B cell (primary cell): Measurements from ENCODE around the gene ERP27. TPM values are rescaled to one million over a fixed set of nuclear protein-coding genes. Genes with fewer than 3 reads are reported as not detected.
A peak's percentile ranks its signal among the peaks of the same experiment; 100 is the strongest.

Experiments
- ATAC-seq: fragments of 200-7000 bp; cut with Tn5 transposase; one replicate; pipeline ENCODE4 v1.10.0; 2021; ENCODE audit warnings: low read depth, mild to moderate bottlenecking, moderate number of reproducible peaks, moderate library complexity
- CTCF ChIA-PET: fragments of 350-600 bp; sonication (Branson Sonifier 250); formaldehyde crosslinking; loops from one replicate; lab custom pipeline; 2021; ENCODE audit warnings: antibody characterized with exemption, inconsistent platforms; lab: Charles Lee
- POLR2A ChIA-PET: fragments of 350-600 bp; sonication (Branson Sonifier 250); formaldehyde crosslinking; loops from one replicate; lab custom pipeline; 2021; ENCODE audit warnings: antibody characterized with exemption; lab: Charles Lee
- DNase-seq: peaks from one replicate; pipeline ENCODE4 v3.0.0; 2013
- H2AFZ ChIP-seq: 2 replicates; pipeline ENCODE4 v1.6.1; 2012; ENCODE audit warnings: mild to moderate bottlenecking, low read depth, low read length; ENCODE audit not compliant: insufficient read depth, poor library complexity, severe bottlenecking
- H3K27ac ChIP-seq, 2 donors: 1 replicate in 1 of 2; 2 replicates in 1 of 2; pipeline ENCODE4 v1.5.1; 2012 to 2013; ENCODE audit warnings: low read length in 2 of 2, mild to moderate bottlenecking in 2 of 2, moderate library complexity in 1 of 2
- H3K27me3 ChIP-seq, 4 experiments: fragments of 200-600 bp in 1 of 4; sonication (generic) in 1 of 4; replicated peaks in 1 of 4; 1 replicate in 2 of 4; 2 replicates in 2 of 4; pipeline versions ENCODE4 v1.6.1 to v1.7.0; 2013 to 2016; ENCODE audit warnings: low read length in 3 of 4, mild to moderate bottlenecking in 2 of 4, mixed read lengths in 1 of 4, moderate library complexity in 1 of 4; ENCODE audit not compliant: insufficient read depth in 4 of 4, control insufficient read depth in 3 of 4; ENCODE audit errors: control extremely low read depth in 1 of 4
- H3K36me3 ChIP-seq, 2 experiments: replicated peaks in 1 of 2; 1 replicate in 1 of 2; 2 replicates in 1 of 2; pipeline versions ENCODE4 v1.6.1 to v1.7.1; 2013; ENCODE audit warnings: low read length in 1 of 2; ENCODE audit not compliant: insufficient read depth in 2 of 2, control insufficient read depth in 1 of 2; ENCODE audit errors: control extremely low read depth in 1 of 2, extremely low read depth in 1 of 2
- H3K4me1 ChIP-seq, 2 donors: fragments of 200-600 bp in 1 of 2; sonication (generic) in 1 of 2; 1 replicate in 1 of 2; 2 replicates in 1 of 2; pipeline versions ENCODE4 v1.5.1 to v1.6.1; 2013 to 2017; ENCODE audit warnings: low read length in 2 of 2; ENCODE audit not compliant: control insufficient read depth in 2 of 2, insufficient read depth in 2 of 2
- H3K4me2 ChIP-seq: replicated peaks from 2 replicates; pipeline ENCODE3; 2012; ENCODE audit warnings: mild to moderate bottlenecking, low read depth, low read length; ENCODE audit not compliant: poor library complexity, severe bottlenecking
- H3K4me3 ChIP-seq, 5 experiments: fragments of 200-600 bp in 1 of 5; sonication (generic) in 1 of 5; 1 replicate in 3 of 5; 2 replicates in 2 of 5; pipeline versions ENCODE4 v1.5.1 to v1.7.0; 2011 to 2016; ENCODE audit warnings: low read length in 4 of 5, mild to moderate bottlenecking in 4 of 5, low read depth in 2 of 5, control low read depth in 1 of 5, moderate library complexity in 1 of 5; ENCODE audit not compliant: insufficient read depth in 1 of 5; ENCODE audit errors: control extremely low read depth in 1 of 5, extremely low read depth in 1 of 5
- H3K79me2 ChIP-seq: fragments of 200-600 bp; sonication (generic); one replicate; pipeline ENCODE4 v1.6.0; 2016; ENCODE audit warnings: low read length; ENCODE audit not compliant: control insufficient read depth, insufficient read depth
- H3K9ac ChIP-seq: fragments of 200-600 bp; sonication (generic); 2 replicates; pipeline ENCODE4 v1.6.1; 2017; ENCODE audit warnings: mild to moderate bottlenecking, low read length, moderate library complexity
- H3K9me3 ChIP-seq, 3 donors: one replicate each; pipeline versions ENCODE4 v1.6.1 to v1.7.1; 2013; ENCODE audit warnings: low read length in 2 of 3; ENCODE audit not compliant: control insufficient read depth in 2 of 3, insufficient read depth in 1 of 3; ENCODE audit errors: control extremely low read depth in 1 of 3
- H4K20me1 ChIP-seq: 2 replicates; pipeline ENCODE4 v1.6.0; 2012; ENCODE audit warnings: mild to moderate bottlenecking, low read length; ENCODE audit not compliant: insufficient read depth, control insufficient read depth, poor library complexity, severe bottlenecking
- H3K27ac Mint-ChIP-seq: one replicate; pipeline ENCODE4 v1.8.0; 2021; ENCODE audit warnings: mixed read lengths
- H3K27me3 Mint-ChIP-seq: one replicate; pipeline ENCODE4 v1.8.0; 2021; ENCODE audit warnings: mixed read lengths
- H3K4me1 Mint-ChIP-seq: one replicate; pipeline ENCODE4 v1.8.0; 2021; ENCODE audit warnings: mixed read lengths
- H3K4me3 Mint-ChIP-seq: one replicate; pipeline ENCODE4 v1.8.0; 2021; ENCODE audit warnings: mixed read lengths
- H3K9me3 Mint-ChIP-seq: one replicate; pipeline ENCODE4 v1.8.0; 2022; ENCODE audit warnings: mixed read lengths; ENCODE audit not compliant: insufficient read depth
- EZH2 ChIP-seq: IDR thresholded peaks from 2 replicates; pipeline ENCODE4 v1.6.1; 2012; ENCODE audit warnings: borderline replicate concordance, low read depth, mild to moderate bottlenecking, moderate library complexity, low read length; ENCODE audit not compliant: insufficient read depth, poor library complexity, severe bottlenecking
- WGBS: methylation state at CpG from one replicate; pipeline ENCODE4 v1.1.5; 2013; ENCODE audit warnings: missing lambda C conversion rate; ENCODE audit not compliant: insufficient coverage; 5-methylcytosine and 5-hydroxymethylcytosine counted together
- intact Hi-C: fragments of 100-400 bp; cut with micrococcal nuclease; formaldehyde crosslinking; loops from one replicate; pipeline ENCODE4 v1.10.0; 2022
- polyA plus RNA-seq: library from polyadenylated mRNA; depleted of rRNA; stranded (reverse); fragments of >200 nt; gene quantifications from 2 replicates; pipeline ENCODE4 v1.2.3, GENCODE V29; 2012
- total RNA-seq, 2 donors: library from RNA; stranded (reverse); fragments of 120-200 nt in 1 of 2; gene quantifications; 1 replicate in 1 of 2; 2 replicates in 1 of 2; pipeline versions ENCODE4 v1.2.3 to v1.2.4, GENCODE V29; 2013 to 2022
- TF ChIP-seq, protein P1 (sequence below): fragments of 200-600 bp; IDR thresholded peaks from one replicate; pipeline ENCODE4 v1.8.0; 2022; ENCODE audit warnings: antibody characterized with exemption, mild to moderate bottlenecking

Gene ERP27
- total and polyA plus RNA-seq, 2 donors (not counting 1 experiment from before 2014, with no cell fraction given): 7.8 to 9.0 TPM

DNA sequence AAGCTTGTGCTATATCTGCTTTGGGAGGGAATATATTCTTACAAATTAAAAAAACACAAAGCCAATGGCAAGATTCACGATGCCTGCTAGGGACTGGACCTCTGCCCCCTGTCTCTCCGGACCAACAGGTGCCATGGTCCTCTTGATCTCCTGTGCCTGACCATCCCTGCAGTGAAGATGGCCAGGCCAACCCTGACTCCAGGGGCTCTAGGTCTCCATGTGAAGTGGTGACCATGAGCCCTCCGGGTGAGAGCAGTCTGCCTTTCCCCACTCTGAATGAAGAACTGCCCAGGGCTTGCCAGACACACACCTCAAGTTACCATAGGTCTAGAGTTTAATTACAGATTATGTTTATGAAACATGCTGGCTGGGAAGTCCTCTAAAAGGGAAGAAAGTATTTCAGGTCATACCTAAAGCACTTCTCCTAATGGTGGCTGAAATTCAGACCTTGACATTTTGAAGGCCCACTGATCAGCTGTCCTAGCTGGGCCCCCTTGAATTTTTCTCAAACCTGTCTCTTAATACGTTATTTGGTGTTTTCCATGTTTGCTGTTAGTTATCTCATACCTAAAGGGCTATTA lies 21.7 kb upstream of the ERP27 start:
- POLR2A ChIA-PET: interaction anchor here (0.6 to 1.6 kb wide), 3 partner anchors 12 to 592 kb away, joined by 3 to 5 read pairs (median 3); a partner anchor contains a TSS
- peaks cover 4 to 39% of the 10 kb centered on the region in 2 experiments for H3K36me3 ChIP-seq
- DNase-seq: no peak
- H3K27ac ChIP-seq: peak overlapping the region; percentile 68 to 94
- no peak for TF ChIP-seq EZH2
- TF ChIP-seq, protein P1, sequence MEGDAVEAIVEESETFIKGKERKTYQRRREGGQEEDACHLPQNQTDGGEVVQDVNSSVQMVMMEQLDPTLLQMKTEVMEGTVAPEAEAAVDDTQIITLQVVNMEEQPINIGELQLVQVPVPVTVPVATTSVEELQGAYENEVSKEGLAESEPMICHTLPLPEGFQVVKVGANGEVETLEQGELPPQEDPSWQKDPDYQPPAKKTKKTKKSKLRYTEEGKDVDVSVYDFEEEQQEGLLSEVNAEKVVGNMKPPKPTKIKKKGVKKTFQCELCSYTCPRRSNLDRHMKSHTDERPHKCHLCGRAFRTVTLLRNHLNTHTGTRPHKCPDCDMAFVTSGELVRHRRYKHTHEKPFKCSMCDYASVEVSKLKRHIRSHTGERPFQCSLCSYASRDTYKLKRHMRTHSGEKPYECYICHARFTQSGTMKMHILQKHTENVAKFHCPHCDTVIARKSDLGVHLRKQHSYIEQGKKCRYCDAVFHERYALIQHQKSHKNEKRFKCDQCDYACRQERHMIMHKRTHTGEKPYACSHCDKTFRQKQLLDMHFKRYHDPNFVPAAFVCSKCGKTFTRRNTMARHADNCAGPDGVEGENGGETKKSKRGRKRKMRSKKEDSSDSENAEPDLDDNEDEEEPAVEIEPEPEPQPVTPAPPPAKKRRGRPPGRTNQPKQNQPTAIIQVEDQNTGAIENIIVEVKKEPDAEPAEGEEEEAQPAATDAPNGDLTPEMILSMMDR: no peak
- H3K79me2 ChIP-seq: peaks cover 78% of the 10 kb centered on the region
- H4K20me1 ChIP-seq: peaks cover 48% of the 10 kb centered on the region
- CTCF ChIA-PET: interaction anchor here (0.8 to 1.8 kb wide), 3 partner anchors 14 to 114 kb away, joined by 4 to 12 read pairs (median 4); no protein-coding TSS in a partner anchor
- H3K9me3 Mint-ChIP-seq: no peaks in the 10 kb centered on the region
- H3K27ac Mint-ChIP-seq: peak overlapping the region; percentile 91
- 0% methylated on average over 2 of the region's 4 CpGs for WGBS
- peak overlapping the region; percentile 65 to 99 (median 84) for H3K4me3 ChIP-seq
- no peaks in the 10 kb centered on the region for H3K9me3 ChIP-seq
- H3K4me1 ChIP-seq: peaks cover 52 to 63% of the 10 kb centered on the region in 2 donors
- intact Hi-C loops: loop anchor here (2.0 to 10.0 kb wide), 3 partner anchors 345 to 803 kb away; no protein-coding TSS in a partner anchor
- peaks cover 76% of the 10 kb centered on the region for H3K4me1 Mint-ChIP-seq
- peak overlapping the region; percentile 97 for H3K4me3 Mint-ChIP-seq
- H3K27me3 Mint-ChIP-seq: no peaks in the 10 kb centered on the region
- no peak for ATAC-seq
- H3K27me3 ChIP-seq: no peaks in the 10 kb centered on the region
- H3K4me2 ChIP-seq: peak overlapping the region; percentile 82
- H3K9ac ChIP-seq: peak overlapping the region; percentile 77
- no peak overlapping the region for H2AFZ ChIP-seq

GRCh38 chr12:14959463-14959862 lies 21.1 kb upstream of the ERP27 start:
- Histone ChIP-seq H3K27me3 (no peaks in the 10 kb centered on the region), H4K20me1 (peaks cover 49% of the 10 kb centered on the region), H3K4me1 (peaks cover 58 to 67% of the 10 kb centered on the region in 2 donors), H3K9ac (peak overlapping the region; percentile 77), H3K79me2 (peaks cover 78% of the 10 kb centered on the region), H3K36me3 (peaks cover 4 to 43% of the 10 kb centered on the region in 2 experiments), H3K9me3 (no peaks in the 10 kb centered on the region), H3K27ac (peak overlapping the region; percentile 68 to 94), H3K4me3 (peak overlapping the region; percentile 65 to 99 (median 84)), H3K4me2 (peak overlapping the region; percentile 82), H2AFZ (no peak overlapping the region)
- no peaks in the 10 kb centered on the region for H3K9me3 Mint-ChIP-seq
- no CpG with 5 or more reads among the region's 3 CpGs for WGBS
- no peak for TF ChIP-seq EZH2
- TF ChIP-seq, protein P1: no peak
- no peaks in the 10 kb centered on the region for H3K27me3 Mint-ChIP-seq
- peaks cover 80% of the 10 kb centered on the region for H3K4me1 Mint-ChIP-seq
- peak overlapping the region; percentile 91 for H3K27ac Mint-ChIP-seq
- intact Hi-C loops: loop anchor here (10.0 kb wide), 1 partner anchor 345 kb away; no protein-coding TSS in a partner anchor
- peak overlapping the region; percentile 97 for H3K4me3 Mint-ChIP-seq
- ATAC-seq (peak; percentile 18), DNase-seq (peak; percentile 68)
- ChIA-PET CTCF (interaction anchor here (0.7 to 1.8 kb wide), 5 partner anchors 12 to 113 kb away, joined by 3 to 12 read pairs (median 4); no protein-coding TSS in a partner anchor), POLR2A (interaction anchor here (0.6 to 0.9 kb wide), 2 partner anchors 156 to 591 kb away, joined by 3 read pairs; partner anchors contain the start of genes C12orf60 and WBP11)
